ENCODE results near the gene KCP.
A peak's percentile ranks its signal among the peaks of the same experiment; 100 is the strongest.

KCP gene

DNA sequence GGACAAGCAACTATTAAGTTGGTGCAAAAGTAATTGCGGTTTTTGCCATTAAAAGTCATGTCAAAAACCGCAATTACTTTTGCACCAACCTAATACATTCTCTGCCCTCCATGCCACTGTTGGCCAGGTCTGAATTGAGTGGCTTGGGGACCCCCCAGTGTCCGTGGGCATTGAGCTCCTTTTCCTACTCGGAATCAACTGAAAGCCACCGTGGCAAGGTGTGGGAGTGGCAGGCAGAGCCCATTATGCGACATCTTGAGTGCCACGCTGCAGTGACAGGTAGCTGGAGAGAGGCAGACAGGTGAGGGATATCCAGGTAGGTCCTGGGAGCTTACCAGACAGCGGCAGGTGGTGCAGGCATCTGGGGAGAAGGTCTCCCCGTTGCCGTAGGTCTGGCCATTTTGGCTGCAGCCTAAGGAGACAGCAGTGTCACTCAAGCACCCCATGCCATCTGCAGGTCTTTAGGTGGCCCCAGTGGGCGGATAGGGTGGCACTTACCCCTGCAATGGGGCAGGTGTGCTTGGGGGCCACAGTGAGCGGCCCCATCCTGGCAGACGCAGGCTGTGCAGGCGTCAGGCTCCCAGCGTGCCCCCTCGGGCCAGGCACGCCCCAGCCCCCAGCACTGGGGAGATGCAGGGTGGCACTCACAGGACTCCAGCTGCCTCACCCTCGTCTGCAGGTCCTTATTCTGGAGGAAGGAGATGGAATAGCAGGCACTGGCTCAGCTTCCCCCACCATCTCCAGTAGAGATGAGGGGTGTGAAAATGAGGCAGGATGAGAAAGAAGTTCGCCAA lies 3.5 kb downstream of the KCP start:
- no peak for DNase-seq (ENCODE audit: low read depth in 2 of 2)

DNA sequence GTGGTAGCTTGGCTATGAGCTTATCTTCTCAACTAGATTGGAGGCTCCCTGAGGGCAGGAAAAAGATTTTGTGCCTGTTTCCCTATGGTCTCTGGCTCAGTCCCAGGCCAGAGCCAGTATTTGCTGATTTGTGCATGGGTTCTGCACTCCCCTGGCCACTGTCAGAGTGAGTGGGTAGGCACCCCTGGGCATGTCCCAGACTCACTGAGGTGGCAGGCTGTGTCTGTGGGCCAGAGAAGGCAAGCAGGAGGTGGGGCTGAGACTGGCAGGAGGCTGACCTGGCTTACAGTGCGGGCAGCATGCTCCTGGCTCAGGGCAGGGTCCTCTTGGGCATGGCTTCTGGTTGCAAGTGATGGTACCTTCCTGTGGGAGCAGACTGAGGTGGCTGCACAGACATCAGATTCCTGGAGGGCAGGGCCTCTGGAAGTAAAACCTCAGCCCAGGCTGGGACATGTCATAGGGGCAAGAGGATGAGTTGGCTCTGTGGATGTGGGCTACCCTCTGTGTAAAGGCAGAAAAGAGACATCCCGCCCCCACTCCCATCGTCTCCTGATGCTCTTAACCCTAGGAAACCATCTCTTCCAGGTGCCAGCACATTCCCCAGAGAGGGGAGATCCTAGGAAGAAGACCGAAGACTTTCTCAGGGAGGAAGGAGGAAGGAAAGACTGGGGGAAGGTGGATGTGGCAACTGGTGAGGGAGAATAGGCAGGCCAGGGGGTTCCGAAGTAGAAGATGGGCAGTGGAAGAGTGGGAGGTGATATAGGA lies 4.3 kb downstream of the KCP start:
- no peak for DNase-seq (ENCODE audit: low read depth in 2 of 2)

DNA sequence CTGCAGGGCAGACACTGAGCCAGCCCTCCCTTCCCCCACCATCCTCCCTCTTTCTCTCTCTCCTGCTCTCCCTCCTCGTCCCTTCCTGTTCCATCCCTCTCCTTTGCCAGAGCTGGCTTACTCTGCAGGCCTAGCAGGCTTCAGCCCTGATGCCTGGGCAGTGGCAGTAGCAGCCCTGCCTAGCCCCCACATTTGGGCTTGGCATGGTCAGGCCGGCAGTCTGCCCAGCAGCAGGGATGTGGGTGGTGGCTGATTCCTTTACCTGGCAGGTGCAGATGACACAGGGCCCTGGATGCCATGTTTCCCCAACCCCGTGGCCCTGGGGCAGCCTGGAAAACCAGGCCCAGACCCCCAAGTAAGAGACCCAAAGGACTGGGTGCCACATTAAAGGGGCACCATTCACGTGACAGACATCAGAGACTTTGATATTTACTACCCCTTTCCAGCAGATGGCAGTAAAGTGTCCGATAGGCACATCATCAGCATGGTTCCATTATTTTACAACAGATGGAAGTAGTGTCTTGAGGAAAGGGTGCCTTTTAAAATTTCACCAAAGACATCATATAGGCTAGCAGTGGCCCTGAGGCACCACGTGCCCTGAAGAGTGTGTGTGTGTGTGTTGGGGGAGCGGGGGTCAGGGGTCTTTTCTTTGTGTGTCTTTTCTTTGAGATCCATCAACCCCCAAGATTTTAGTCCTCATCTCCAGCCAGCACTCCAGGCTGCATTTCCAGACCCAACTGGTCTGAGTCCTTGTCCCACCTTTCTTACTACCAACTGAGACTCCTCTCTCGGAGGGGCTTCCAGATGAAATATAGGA lies 5.9 kb downstream of the KCP start:
- DNase-seq (ENCODE audit: low read depth in 2 of 2): peak in 1 of 2 donors; percentile 24

DNA sequence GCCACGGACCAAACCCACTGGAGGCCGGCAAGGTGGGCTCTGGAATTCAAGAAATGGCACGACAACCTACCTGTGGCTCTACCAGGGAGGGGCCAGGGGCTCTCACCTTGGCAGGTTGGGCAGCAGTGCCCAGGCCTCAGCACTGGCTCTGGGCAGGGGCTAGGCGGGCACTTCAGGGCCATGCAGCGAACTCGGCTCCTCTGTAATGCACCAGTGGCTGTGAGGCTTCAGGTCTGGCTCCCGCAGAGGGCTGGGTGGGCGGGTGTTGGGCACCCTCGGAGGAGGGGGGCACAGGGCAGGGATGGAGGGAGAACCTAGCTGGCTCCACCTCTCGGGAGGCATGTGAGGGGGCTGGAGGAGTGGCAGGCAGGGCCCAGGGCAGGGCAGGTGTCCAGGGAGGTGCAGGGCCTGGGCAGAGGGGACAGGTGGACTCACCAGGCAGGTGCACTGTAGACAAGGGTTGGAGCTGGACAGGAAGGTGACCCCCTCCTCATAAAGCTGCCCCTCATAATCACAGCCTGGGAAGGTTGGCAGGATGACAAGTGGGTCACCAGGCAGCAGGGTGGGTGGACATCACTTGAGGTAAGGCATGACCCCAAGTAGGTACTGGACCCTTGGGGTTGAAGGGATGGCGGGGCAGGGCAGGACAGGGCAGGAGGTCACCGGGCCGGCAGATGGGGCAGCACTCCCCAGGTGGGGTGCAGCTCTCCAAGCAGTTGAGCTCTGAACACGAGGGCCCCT lies 6.7 kb downstream of the KCP start:
- no peak for DNase-seq (ENCODE audit: low read depth in 2 of 2)

DNA sequence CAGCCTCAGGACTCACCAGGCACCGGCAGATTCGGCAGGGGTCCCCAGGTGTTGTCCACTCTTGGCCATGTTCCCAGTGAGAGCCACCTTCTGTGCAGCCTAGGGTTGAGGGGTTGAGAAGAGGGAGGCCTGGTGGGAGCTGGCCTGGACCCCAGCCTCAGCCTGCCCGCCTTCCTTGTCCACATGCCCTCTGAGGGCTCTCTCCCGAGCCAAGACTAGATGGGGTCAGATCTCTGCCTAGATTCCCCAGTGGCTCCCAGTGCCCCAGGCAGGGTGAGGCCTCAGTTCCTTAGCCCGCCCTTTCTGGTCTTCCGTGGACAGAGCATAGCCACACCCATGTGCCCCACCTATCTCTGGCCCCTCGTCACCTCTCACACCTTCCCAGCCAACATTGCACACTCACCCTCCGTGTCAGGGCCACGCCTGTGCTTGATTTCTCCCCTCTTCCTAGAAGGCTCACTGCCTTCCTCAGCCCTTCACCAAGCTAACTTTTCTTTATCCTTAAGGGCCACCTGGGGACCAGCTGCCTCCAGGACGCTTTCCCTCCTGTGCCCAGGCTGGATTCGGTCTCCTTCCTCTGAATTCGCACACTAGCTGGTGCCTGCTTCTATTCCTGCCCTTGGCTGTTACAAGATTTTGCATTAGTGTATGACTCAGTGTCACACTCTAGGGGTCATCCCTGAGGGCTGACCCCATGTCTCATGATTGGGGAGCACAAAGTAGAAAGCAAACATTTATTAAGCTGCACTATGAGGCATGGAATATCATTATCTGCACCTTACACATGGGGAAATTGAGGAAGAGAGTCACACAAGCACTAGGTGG lies 7.5 kb downstream of the KCP start:
- DNase-seq (ENCODE audit: low read depth in 2 of 2): no peak

DNA sequence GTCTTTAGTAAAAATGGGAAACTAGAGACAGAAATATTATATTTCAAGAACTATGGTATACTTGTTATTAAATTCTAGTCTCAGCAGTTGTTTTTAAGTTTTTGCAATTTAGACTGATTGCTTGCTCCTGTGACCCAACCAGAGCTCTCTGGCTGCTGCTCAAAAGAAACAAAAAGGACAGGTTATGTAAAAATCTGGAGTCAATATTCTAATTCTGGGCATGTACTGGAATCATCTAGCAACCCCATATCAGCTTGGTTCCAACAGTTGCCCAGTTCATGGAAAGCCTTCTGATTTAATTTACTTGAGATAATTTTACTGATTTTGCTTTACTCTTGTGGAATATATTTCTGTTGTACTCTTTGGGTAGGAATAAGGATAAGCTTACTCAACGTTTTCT lies 10.3 kb downstream of the KCP start:
- DNase-seq (ENCODE audit: low read depth in 2 of 2): no peak

DNA sequence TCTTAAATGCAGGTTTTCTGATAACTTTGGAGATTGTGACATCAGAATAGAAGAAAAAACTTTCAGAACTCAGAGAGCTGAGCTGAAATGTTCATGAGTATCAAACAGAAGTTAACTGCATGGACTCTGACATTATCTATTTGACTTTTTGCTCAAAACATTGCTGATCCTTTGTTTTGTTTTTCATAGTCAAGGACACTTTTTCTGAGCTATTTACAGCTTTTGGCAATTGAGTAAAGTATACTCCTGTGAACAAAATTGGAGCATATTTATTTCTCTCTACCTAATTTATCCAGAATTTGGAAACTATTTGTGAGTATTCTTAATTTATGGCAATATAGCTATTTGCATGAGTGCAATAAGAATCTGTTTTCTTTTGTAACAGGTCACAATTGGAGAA lies 11.1 kb downstream of the KCP start:
- DNase-seq (ENCODE audit: low read depth in 2 of 2): no peak

DNA sequence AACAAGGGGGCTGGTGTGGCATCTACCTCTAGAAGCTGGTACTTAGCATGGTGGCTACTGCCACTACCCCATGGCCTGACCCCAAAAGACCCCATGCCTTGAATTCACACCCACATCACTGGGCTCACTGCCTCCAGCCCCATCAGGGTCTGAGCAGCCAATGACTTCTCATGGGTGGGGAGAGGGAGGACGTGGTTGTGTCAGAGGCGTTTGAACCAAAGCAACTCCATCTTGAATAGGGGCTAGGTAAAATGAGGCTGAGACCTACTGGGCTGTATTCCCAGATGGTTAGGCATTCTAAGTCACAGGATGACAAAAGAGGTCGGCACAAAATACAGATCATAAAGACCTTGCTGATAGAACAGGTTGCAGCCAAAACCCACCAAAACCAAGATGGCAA lies 15.2 kb downstream of the KCP start:
- no peak for DNase-seq (ENCODE audit: low read depth in 2 of 2)

DNA sequence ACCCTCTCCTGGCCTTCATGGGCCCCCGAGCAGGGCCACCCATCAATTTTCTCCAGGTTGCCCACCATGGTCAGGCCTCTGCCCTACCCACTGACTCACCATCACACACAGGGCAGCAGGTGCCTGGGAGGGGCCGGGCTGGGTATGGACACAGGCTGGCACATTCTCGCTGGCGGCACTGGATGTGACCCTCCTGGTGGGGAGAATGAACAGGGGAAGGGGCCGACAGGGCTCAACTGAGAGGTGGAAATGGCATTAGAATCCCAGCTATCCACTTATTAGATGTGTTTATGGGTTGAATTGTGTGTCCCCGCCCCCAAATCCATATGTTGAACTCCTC lies 16.4 kb downstream of the KCP start:
- DNase-seq (ENCODE audit: low read depth in 2 of 2): no peak

DNA sequence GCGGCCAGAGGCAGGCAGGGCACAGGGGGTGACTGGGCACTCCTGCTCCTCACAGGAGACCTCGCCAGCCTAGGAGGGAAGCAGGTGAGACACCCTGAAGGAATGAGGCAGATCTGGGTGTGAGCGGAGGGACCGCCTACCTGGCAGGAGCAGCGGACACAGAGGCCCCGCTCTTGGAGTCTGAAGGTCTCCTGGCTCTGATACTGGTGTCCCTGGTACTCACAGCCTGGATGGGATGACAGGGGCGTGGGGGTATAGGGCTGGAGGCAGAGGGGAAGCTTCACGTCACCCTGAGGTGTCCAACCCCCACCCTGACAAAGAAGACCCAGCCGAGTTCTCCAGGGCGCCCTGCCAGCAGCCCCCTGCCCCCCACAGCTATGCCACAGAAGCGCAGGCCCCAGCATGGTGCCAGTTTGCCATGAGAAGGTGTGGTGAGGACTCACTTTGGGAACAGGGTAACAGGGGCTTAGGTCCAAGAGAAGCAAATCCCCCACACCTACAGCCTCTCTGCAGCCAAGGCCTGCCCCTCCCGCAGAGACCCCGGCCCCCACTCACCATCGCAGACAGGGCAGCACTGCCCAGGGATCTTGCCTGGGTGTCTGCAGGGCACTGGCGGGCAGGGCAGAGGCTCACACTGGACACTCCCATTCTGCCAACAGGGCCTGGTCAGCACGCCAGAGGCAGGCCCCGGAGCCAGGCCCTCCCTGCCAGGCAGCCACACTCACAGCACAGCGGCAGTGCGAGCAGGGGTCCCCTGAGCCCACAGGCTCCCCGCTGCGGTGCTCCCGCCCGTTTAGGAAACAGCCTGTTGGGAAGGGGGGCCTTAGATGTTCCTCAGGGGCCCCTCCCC lies 17.0 kb downstream of the KCP start:
- DNase-seq (ENCODE audit: low read depth in 2 of 2): no peak

DNA sequence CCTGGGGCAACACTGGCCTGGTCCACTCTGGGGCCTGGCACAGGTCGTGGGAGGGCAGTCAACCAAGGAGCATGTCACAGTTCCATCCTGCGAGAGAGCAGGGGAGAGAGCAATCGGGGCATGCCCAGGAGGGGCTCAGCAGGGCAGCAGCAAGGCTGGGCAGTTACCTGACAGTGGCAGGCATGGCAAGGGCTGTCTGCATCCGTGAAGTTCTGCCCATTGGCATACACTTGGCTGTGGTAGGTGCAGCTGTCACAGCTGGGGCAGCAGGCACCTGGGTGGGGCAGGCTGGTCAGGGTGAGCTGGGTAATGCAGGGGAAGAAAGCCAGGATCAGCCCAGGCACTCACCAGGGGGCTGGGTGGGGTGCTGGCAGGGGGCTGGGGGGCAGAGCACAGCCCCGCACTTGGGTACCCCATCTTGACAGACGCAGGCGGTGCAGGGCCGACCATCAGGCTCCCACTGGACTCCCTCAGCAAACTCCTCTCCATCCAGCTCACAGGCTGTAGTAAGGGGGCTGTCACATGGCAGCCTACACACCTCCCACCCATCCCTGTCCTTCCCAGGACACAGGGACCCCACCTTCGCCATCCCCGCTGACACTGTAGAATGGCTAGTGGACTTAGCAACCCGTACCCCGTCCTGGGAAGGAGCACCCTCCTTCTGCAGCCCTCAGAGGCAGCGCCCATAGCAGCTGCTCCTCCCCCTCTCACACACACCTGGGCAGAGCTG lies 17.8 kb downstream of the KCP start:
- DNase-seq (ENCODE audit: low read depth in 2 of 2): no peak

DNA sequence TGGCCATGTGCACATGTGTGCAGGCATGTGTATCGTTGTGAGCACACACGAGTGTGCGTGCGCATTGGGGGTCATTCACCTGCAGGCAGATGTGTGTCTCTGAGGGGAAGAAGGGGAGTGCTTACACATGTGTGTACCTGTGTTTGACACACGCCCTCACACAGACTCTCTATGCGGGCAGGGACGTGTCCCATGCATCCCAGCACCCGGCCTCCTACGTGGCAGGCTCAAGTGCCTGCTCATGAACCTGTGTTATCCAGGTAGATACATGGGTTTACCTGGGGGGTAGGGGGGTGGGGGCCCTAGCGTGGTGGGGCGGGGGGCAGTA lies 18.6 kb downstream of the KCP start:
- DNase-seq (ENCODE audit: low read depth in 2 of 2): no peak

DNA sequence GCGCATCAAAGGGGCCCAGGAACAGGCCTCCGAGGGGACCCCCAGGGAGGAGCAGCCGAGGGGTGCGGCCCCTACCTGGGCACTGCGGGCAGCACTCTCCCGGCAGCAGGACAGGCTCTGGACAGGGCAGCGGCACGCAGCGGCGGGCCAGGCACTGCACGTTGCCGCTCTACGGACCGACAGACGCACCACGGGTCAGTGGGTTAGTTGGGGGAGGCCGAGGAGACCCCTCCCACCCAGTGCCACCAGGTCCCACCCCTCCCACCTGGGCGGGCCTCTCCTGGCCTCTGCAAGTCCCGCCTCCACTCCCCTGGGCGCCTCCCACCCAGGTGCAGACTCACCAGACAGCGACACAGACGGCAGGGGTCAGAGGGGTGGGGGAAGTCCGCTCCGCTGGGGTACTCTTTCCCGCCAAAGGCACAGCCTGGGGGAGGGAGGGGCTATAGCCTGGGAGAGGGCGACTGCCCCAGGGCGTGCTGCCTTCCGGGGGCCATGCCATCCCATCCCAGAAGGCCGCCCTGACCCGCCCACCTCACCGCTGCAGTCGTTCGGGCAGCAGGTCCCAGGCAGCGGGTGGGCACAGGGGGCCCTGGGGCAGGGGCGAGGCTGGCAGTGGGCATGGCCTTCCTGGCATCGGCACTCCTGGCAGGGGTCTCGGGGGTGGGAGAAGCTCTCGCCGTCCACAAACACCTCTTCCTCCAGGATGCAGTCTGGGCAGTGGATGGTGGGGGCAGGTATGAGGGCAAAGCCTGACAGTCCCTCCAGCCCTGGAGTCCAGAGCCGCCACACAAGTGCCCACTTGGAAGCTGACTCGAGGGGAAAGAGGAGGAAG lies 19.2 kb downstream of the KCP start:
- no peak for DNase-seq (ENCODE audit: low read depth in 2 of 2)

DNA sequence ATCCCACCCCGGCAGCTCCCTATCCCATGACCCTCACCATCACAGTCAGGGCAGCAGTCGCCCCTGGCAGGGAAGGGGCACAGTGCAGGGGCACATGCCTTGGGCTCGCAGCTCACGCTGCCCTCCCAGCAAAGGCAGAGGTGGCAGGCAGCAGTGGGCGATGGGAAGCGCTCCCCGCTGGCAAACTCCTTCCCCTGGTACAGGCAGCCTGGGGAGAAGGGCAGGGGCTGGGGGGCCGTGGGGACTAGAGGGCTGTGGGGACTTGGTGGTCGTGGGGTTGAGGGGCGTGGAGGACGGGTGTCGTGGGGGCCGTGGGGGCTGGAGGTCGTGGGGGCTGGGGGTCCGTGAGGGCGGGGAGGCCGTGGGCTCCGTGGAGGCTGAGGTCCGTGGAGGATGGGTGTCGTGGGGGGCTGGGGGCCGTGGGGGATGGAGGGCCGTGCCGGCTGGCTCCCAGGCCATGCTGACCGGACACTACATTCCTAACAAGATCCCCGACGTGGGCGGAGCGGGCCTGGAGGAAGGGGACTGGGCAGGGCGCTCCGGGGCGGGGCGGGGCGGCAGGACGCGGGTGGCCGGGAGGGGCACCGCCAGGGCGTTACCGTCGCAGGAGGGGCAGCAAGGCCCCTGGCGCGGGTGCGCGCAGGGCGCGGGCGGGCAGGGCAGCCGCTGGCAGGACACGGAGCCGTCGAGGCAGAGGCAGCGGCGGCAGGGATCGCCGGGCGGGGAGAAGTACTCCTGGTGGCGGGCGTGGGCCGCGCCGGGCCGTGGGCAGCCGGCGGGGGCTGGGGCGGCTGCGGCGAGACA lies 20.0 kb downstream of the KCP start:
- no peak for DNase-seq (ENCODE audit: low read depth in 2 of 2)

DNA sequence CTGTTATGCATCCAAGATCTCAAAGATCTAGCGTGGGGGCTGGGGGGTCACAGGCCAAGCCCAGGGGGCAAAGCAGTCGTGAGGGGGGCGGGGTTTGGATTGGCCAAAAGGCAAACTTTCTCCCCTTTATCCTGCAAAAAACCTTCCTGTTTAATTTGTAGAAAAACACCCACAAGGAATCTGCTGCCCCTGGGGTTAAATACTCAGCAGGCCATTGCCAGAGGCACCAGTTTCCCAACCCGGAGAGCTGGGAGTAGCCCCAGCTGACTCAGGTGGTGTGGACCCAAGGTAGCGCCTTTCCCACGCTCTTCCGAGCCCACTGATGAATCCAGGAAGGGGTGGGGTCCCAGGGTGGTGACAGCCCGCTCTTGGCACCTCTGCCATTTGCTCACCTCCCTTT lies 21.4 kb downstream of the KCP start:
- DNase-seq (ENCODE audit: low read depth in 2 of 2): no peak

DNA sequence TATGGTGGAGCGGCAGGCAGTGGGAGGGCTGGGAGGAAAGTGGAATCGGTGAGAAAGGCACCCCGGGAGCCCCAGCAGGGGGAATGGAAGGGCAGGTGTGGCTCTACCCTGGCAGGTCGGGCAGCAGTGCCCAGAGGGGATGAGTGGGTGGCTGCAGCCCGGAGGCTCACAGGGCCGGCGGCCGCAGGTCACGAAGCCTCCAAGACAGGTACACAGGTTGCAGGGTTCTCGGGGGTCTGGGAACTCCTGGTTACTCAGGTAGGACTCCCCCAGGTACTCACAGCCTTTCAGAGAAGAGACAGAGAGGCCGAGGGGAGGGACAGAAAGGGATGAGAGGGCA lies 21.8 kb downstream of the KCP start:
- DNase-seq (ENCODE audit: low read depth in 2 of 2): no peak

DNA sequence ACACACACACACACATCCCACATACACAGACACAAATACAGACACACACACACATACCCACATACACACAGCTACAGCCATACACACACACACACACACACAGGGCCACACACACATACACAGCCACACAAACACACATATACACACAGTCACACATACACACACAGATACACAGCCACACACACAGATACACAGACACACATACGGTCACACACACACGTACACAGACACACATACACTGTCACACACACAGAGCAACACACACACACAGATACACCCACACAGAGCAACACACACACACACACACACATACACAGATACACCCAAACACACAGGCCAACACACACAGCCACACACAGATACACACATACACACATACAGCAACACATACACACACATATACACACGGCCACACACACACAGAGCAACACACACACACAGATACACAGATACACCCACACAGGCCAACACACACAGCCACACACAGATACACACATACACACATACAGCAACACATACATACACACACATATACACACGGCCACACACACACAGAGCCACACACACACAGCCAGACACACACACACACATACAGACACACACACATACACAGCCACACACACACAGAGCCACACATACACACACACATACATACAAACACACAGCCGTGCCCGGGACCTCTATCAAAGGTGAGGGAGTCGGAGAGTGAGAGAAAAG lies 22.3 kb downstream of the KCP start:
- no peak for DNase-seq (ENCODE audit: low read depth in 2 of 2)
